B cell (primary cell): ENCODE results near the gene WDR27. TPM values are rescaled to one million over a fixed set of nuclear protein-coding genes. Genes with fewer than 3 reads are reported as not detected.

Experiments
- ATAC-seq: fragments of 200-7000 bp; cut with Tn5 transposase; one replicate; pipeline ENCODE4 v1.10.0; 2021; ENCODE audit warnings: low read depth, mild to moderate bottlenecking, moderate number of reproducible peaks, moderate library complexity
- CTCF ChIA-PET: fragments of 350-600 bp; sonication (Branson Sonifier 250); formaldehyde crosslinking; loops from one replicate; lab custom pipeline; 2021; ENCODE audit warnings: antibody characterized with exemption, inconsistent platforms; lab: Charles Lee
- POLR2A ChIA-PET: fragments of 350-600 bp; sonication (Branson Sonifier 250); formaldehyde crosslinking; loops from one replicate; lab custom pipeline; 2021; ENCODE audit warnings: antibody characterized with exemption; lab: Charles Lee
- DNase-seq: peaks from one replicate; pipeline ENCODE4 v3.0.0; 2013
- H2AFZ ChIP-seq: 2 replicates; pipeline ENCODE4 v1.6.1; 2012; ENCODE audit warnings: mild to moderate bottlenecking, low read depth, low read length; ENCODE audit not compliant: insufficient read depth, poor library complexity, severe bottlenecking
- H3K27ac ChIP-seq, 2 donors: 1 replicate in 1 of 2; 2 replicates in 1 of 2; pipeline ENCODE4 v1.5.1; 2012 to 2013; ENCODE audit warnings: low read length in 2 of 2, mild to moderate bottlenecking in 2 of 2, moderate library complexity in 1 of 2
- H3K27me3 ChIP-seq, 4 experiments: fragments of 200-600 bp in 1 of 4; sonication (generic) in 1 of 4; replicated peaks in 1 of 4; 1 replicate in 2 of 4; 2 replicates in 2 of 4; pipeline versions ENCODE4 v1.6.1 to v1.7.0; 2013 to 2016; ENCODE audit warnings: low read length in 3 of 4, mild to moderate bottlenecking in 2 of 4, mixed read lengths in 1 of 4, moderate library complexity in 1 of 4; ENCODE audit not compliant: insufficient read depth in 4 of 4, control insufficient read depth in 3 of 4; ENCODE audit errors: control extremely low read depth in 1 of 4
- H3K36me3 ChIP-seq, 2 experiments: replicated peaks in 1 of 2; 1 replicate in 1 of 2; 2 replicates in 1 of 2; pipeline versions ENCODE4 v1.6.1 to v1.7.1; 2013; ENCODE audit warnings: low read length in 1 of 2; ENCODE audit not compliant: insufficient read depth in 2 of 2, control insufficient read depth in 1 of 2; ENCODE audit errors: control extremely low read depth in 1 of 2, extremely low read depth in 1 of 2
- H3K4me1 ChIP-seq, 2 donors: fragments of 200-600 bp in 1 of 2; sonication (generic) in 1 of 2; 1 replicate in 1 of 2; 2 replicates in 1 of 2; pipeline versions ENCODE4 v1.5.1 to v1.6.1; 2013 to 2017; ENCODE audit warnings: low read length in 2 of 2; ENCODE audit not compliant: control insufficient read depth in 2 of 2, insufficient read depth in 2 of 2
- H3K4me2 ChIP-seq: replicated peaks from 2 replicates; pipeline ENCODE3; 2012; ENCODE audit warnings: mild to moderate bottlenecking, low read depth, low read length; ENCODE audit not compliant: poor library complexity, severe bottlenecking
- H3K4me3 ChIP-seq, 5 experiments: fragments of 200-600 bp in 1 of 5; sonication (generic) in 1 of 5; 1 replicate in 3 of 5; 2 replicates in 2 of 5; pipeline versions ENCODE4 v1.5.1 to v1.7.0; 2011 to 2016; ENCODE audit warnings: low read length in 4 of 5, mild to moderate bottlenecking in 4 of 5, low read depth in 2 of 5, control low read depth in 1 of 5, moderate library complexity in 1 of 5; ENCODE audit not compliant: insufficient read depth in 1 of 5; ENCODE audit errors: control extremely low read depth in 1 of 5, extremely low read depth in 1 of 5
- H3K79me2 ChIP-seq: fragments of 200-600 bp; sonication (generic); one replicate; pipeline ENCODE4 v1.6.0; 2016; ENCODE audit warnings: low read length; ENCODE audit not compliant: control insufficient read depth, insufficient read depth
- H3K9ac ChIP-seq: fragments of 200-600 bp; sonication (generic); 2 replicates; pipeline ENCODE4 v1.6.1; 2017; ENCODE audit warnings: mild to moderate bottlenecking, low read length, moderate library complexity
- H3K9me3 ChIP-seq, 3 donors: one replicate each; pipeline versions ENCODE4 v1.6.1 to v1.7.1; 2013; ENCODE audit warnings: low read length in 2 of 3; ENCODE audit not compliant: control insufficient read depth in 2 of 3, insufficient read depth in 1 of 3; ENCODE audit errors: control extremely low read depth in 1 of 3
- H4K20me1 ChIP-seq: 2 replicates; pipeline ENCODE4 v1.6.0; 2012; ENCODE audit warnings: mild to moderate bottlenecking, low read length; ENCODE audit not compliant: insufficient read depth, control insufficient read depth, poor library complexity, severe bottlenecking
- H3K27ac Mint-ChIP-seq: one replicate; pipeline ENCODE4 v1.8.0; 2021; ENCODE audit warnings: mixed read lengths
- H3K27me3 Mint-ChIP-seq: one replicate; pipeline ENCODE4 v1.8.0; 2021; ENCODE audit warnings: mixed read lengths
- H3K4me1 Mint-ChIP-seq: one replicate; pipeline ENCODE4 v1.8.0; 2021; ENCODE audit warnings: mixed read lengths
- H3K4me3 Mint-ChIP-seq: one replicate; pipeline ENCODE4 v1.8.0; 2021; ENCODE audit warnings: mixed read lengths
- H3K9me3 Mint-ChIP-seq: one replicate; pipeline ENCODE4 v1.8.0; 2022; ENCODE audit warnings: mixed read lengths; ENCODE audit not compliant: insufficient read depth
- CTCF ChIP-seq: fragments of 200-600 bp; IDR thresholded peaks from one replicate; pipeline ENCODE4 v1.8.0; 2022; ENCODE audit warnings: antibody characterized with exemption, mild to moderate bottlenecking
- EZH2 ChIP-seq: IDR thresholded peaks from 2 replicates; pipeline ENCODE4 v1.6.1; 2012; ENCODE audit warnings: borderline replicate concordance, low read depth, mild to moderate bottlenecking, moderate library complexity, low read length; ENCODE audit not compliant: insufficient read depth, poor library complexity, severe bottlenecking
- WGBS: methylation state at CpG from one replicate; pipeline ENCODE4 v1.1.5; 2013; ENCODE audit warnings: missing lambda C conversion rate; ENCODE audit not compliant: insufficient coverage; 5-methylcytosine and 5-hydroxymethylcytosine counted together
- intact Hi-C: fragments of 100-400 bp; cut with micrococcal nuclease; formaldehyde crosslinking; loops from one replicate; pipeline ENCODE4 v1.10.0; 2022
- polyA plus RNA-seq: library from polyadenylated mRNA; depleted of rRNA; stranded (reverse); fragments of >200 nt; gene quantifications from 2 replicates; pipeline ENCODE4 v1.2.3, GENCODE V29; 2012
- total RNA-seq, 2 donors: library from RNA; stranded (reverse); fragments of 120-200 nt in 1 of 2; gene quantifications; 1 replicate in 1 of 2; 2 replicates in 1 of 2; pipeline versions ENCODE4 v1.2.3 to v1.2.4, GENCODE V29; 2013 to 2022

Gene WDR27
- total and polyA plus RNA-seq, 2 donors (not counting 1 experiment from before 2014, with no cell fraction given), result 64.3 to 86.3 TPM

GRCh38 chr6:169583886-169584541, 117.8 kb downstream of the WDR27 start:
- TF ChIP-seq CTCF, result no peak
- no peak for TF ChIP-seq EZH2
- Histone ChIP-seq H3K9ac (peak overlapping the region; percentile 20), H3K79me2 (no peaks in the 10 kb centered on the region), H3K27ac (peak overlapping the region; percentile 33 to 67), H3K4me1 (peaks cover 30 to 37% of the 10 kb centered on the region in 2 donors), H3K9me3 (peaks cover 0 to 12% (median 2%) of the 10 kb centered on the region in 3 donors), H4K20me1 (no peaks in the 10 kb centered on the region), H2AFZ (no peak overlapping the region), H3K36me3 (no peaks in the 10 kb centered on the region), H3K4me3 (peak overlapping the region in 1 of 5 experiments; percentile 40), H3K4me2 (peak overlapping the region; percentile 61), H3K27me3 (no peaks in the 10 kb centered on the region)
- DNase-seq, result peak; percentile 67
- H3K4me1 Mint-ChIP-seq, result peaks cover 48% of the 10 kb centered on the region
- ATAC-seq, result peak; percentile 67
- peak overlapping the region; percentile 77 for H3K4me3 Mint-ChIP-seq
- H3K27ac Mint-ChIP-seq, result peak overlapping the region; percentile 80
- H3K27me3 Mint-ChIP-seq, result no peaks in the 10 kb centered on the region
- no peaks in the 10 kb centered on the region for H3K9me3 Mint-ChIP-seq
- ChIA-PET CTCF (interaction anchor here (0.7 to 1.3 kb wide), 4 partner anchors 16 to 163 kb away, joined by 3 to 4 read pairs (median 4); no protein-coding TSS in a partner anchor), POLR2A (interaction anchor here (0.6 kb wide), 1 partner anchor 45 kb away, joined by 3 read pairs; no protein-coding TSS in a partner anchor)
- intact Hi-C loops, result loop anchor here (10.0 kb wide), 1 partner anchor 121 kb away; the partner anchor contains the start of genes C6orf120 and WDR27
- WGBS, result 3% methylated on average over 4 of the region's 6 CpGs
